ENCODE results near the gene PRPF6. TPM values are rescaled to one million over a fixed set of nuclear protein-coding genes. Genes with fewer than 3 reads are reported as not detected.

PRPF6 gene
- polyA plus RNA-seq, 1 donor from 2014 or later = 91.9 TPM

DNA sequence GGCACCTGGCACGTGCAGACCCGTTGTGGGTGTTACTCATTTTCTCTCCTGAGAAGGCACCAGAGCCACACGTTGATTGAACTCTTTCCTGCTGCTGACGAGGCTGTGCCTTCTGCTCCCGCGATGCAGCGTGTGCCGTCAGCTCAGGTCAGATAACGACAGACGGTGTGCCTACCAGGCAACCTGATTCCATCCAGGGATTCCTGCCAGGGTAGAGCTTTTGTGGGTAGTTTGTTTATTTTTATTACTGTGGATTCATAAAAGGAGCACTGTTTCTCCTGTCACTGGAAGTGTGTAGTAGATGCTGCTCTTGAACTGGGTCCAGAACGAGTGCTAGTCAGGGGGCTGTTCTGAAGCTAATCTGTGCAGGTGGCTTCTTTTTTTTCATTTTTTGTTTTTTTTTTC, 20.7 kb downstream of the PRPF6 start:
- Histone ChIP-seq H4K20me1 (ENCODE audit: insufficient read depth) (no peaks in the 10 kb centered on the region), H3K27ac (ENCODE audit: low read length) (no peak overlapping the region), H3K79me2 (replicated peaks; ENCODE audit: insufficient read depth, low read length) (no peaks in the 10 kb centered on the region), H3K9ac (ENCODE audit: low read length) (no peak overlapping the region), H3K9me2 (ENCODE audit: insufficient read depth, low read length) (no peaks in the 10 kb centered on the region), H3K4me2 (ENCODE audit: low read length) (no peak overlapping the region), H3K4me3 (ENCODE audit: low read length) (no peak overlapping the region), H3K36me3 (ENCODE audit: insufficient read depth, low read length) (no peaks in the 10 kb centered on the region), H3K27me3 (ENCODE audit: insufficient read depth, low read depth, low read length) (no peaks in the 10 kb centered on the region), H3K9me3 (ENCODE audit: low read length) (no peaks in the 10 kb centered on the region), H2AFZ (ENCODE audit: low read depth, low read length) (no peak overlapping the region), H3F3A (ENCODE audit: insufficient read depth, low read length, poor library complexity, severe bottlenecking) (no peaks in the 10 kb centered on the region)
- TF ChIP-seq REST (IDR thresholded peaks at IDR 0.05; ENCODE audit: borderline replicate concordance) (no peak), EP300 (conservative IDR thresholded peaks at IDR 0.05; ENCODE audit: poor library complexity, severe bottlenecking) (no peak), MXI1 (conservative IDR thresholded peaks at IDR 0.05; ENCODE audit: poor library complexity, severe bottlenecking) (no peak), RAD21 (conservative IDR thresholded peaks at IDR 0.05) (no peak), EZH2 (IDR thresholded peaks at IDR 0.05; ENCODE audit: borderline replicate concordance, insufficient read depth, low read length, poor library complexity, severe bottlenecking) (no peak), POLR2AphosphoS5 (IDR thresholded peaks at IDR 0.05) (no peak), CTCF (IDR thresholded peaks at IDR 0.05; ENCODE audit: poor library complexity, severe bottlenecking) (no peak), TAF1 (IDR thresholded peaks at IDR 0.05; ENCODE audit: low read depth) (no peak), SMC3 (conservative IDR thresholded peaks at IDR 0.05; ENCODE audit: poor library complexity) (no peak)

- no peak overlapping the region for H3K27ac ChIP-seq (ENCODE audit: low read length)
Measured at GRCh38 chr20:64003960-64004725, 23.2 kb downstream of the PRPF6 start.

More at GRCh38 chr20:64003960-64004725, 23.2 kb downstream of the PRPF6 start:
- peaks cover 7% of the 10 kb centered on the region for H3K36me3 ChIP-seq (ENCODE audit: insufficient read depth, low read length)
- no peak overlapping the region for H2AFZ ChIP-seq (ENCODE audit: low read depth, low read length)
- no peak overlapping the region for H3K4me2 ChIP-seq (ENCODE audit: low read length)
- no peaks in the 10 kb centered on the region for H3F3A ChIP-seq (ENCODE audit: insufficient read depth, low read length, poor library complexity, severe bottlenecking)
- H3K4me3 ChIP-seq (ENCODE audit: low read length) = no peak overlapping the region
- H3K27me3 ChIP-seq (ENCODE audit: insufficient read depth, low read depth, low read length) = no peaks in the 10 kb centered on the region
- no peaks in the 10 kb centered on the region for H3K9me2 ChIP-seq (ENCODE audit: insufficient read depth, low read length)
- no peaks in the 10 kb centered on the region for H3K9me3 ChIP-seq (ENCODE audit: low read length)
- H3K9ac ChIP-seq (ENCODE audit: low read length) = no peak overlapping the region
- TF ChIP-seq RAD21 (conservative IDR thresholded peaks at IDR 0.05) = no peak
- no peak for TF ChIP-seq EP300 (conservative IDR thresholded peaks at IDR 0.05; ENCODE audit: poor library complexity, severe bottlenecking)
- TF ChIP-seq CTCF (IDR thresholded peaks at IDR 0.05; ENCODE audit: poor library complexity, severe bottlenecking) = no peak
- no peak for TF ChIP-seq POLR2AphosphoS5 (IDR thresholded peaks at IDR 0.05)
- TF ChIP-seq SMC3 (conservative IDR thresholded peaks at IDR 0.05; ENCODE audit: poor library complexity) = no peak
- no peak for TF ChIP-seq REST (IDR thresholded peaks at IDR 0.05; ENCODE audit: borderline replicate concordance)
- TF ChIP-seq EZH2 (IDR thresholded peaks at IDR 0.05; ENCODE audit: borderline replicate concordance, insufficient read depth, low read length, poor library complexity, severe bottlenecking) = no peak
- TF ChIP-seq TAF1 (IDR thresholded peaks at IDR 0.05; ENCODE audit: low read depth) = no peak
- no peak for TF ChIP-seq MXI1 (conservative IDR thresholded peaks at IDR 0.05; ENCODE audit: poor library complexity, severe bottlenecking)
- no peaks in the 10 kb centered on the region for H4K20me1 ChIP-seq (ENCODE audit: insufficient read depth)
- H3K79me2 ChIP-seq (replicated peaks; ENCODE audit: insufficient read depth, low read length) = no peaks in the 10 kb centered on the region
